Esophagus muscularis mucosa (tissue), 4 donors: ENCODE measurements around the gene ATF7IP. TPM values are rescaled to one million over a fixed set of nuclear protein-coding genes. Genes with fewer than 3 reads are reported as not detected.

ENCODE experiments used
- DNase-seq: peaks from one replicate; pipeline ENCODE4 v3.0.0-alpha.2; 2017; ENCODE audit errors: extremely low spot score
- H3K27ac ChIP-seq, 4 donors: fragments of 200-600 bp; sonication (generic); replicated peaks in 1 of 4; 1 replicate in 3 of 4; 2 replicates in 1 of 4; pipeline ENCODE4 v1.5.1; 2016 to 2019; ENCODE audit warnings: mild to moderate bottlenecking in 1 of 4
- H3K27me3 ChIP-seq, 4 donors: fragments of 200-600 bp; sonication (generic); one replicate each; pipeline versions ENCODE4 v1.5.1 to v1.6.0; 2016 to 2019
- H3K36me3 ChIP-seq, 4 donors: fragments of 200-600 bp; sonication (generic); one replicate each; pipeline ENCODE4 v1.5.1; 2016 to 2019
- H3K4me1 ChIP-seq, 4 donors: fragments of 200-600 bp; sonication (generic); one replicate each; pipeline ENCODE4 v1.5.1; 2016 to 2019
- H3K4me3 ChIP-seq, 4 donors: fragments of 200-600 bp; sonication (generic); 1 replicate in 2 of 4; 2 replicates in 2 of 4; pipeline ENCODE4 v1.5.1; 2016 to 2019; ENCODE audit warnings: mild to moderate bottlenecking in 4 of 4, moderate library complexity in 1 of 4
- H3K9me3 ChIP-seq, 4 donors: fragments of 200-600 bp; sonication (generic); 1 replicate in 3 of 4; 2 replicates in 1 of 4; pipeline ENCODE4 v1.5.1; 2016 to 2019
- CTCF ChIP-seq, 3 experiments: fragments of 200-600 bp in 2 of 3; fragments of 450-650 bp in 1 of 3; sonication (generic) in 2 of 3; IDR thresholded peaks; one replicate each; pipeline ENCODE4 v1.5.1; 2017 to 2019; ENCODE audit warnings: antibody characterized with exemption in 3 of 3, mild to moderate bottlenecking in 2 of 3, moderate library complexity in 1 of 3
- EP300 ChIP-seq: sonication (generic); formaldehyde crosslinking; IDR thresholded peaks from one replicate; pipeline ENCODE4 v1.6.1; 2017; ENCODE audit warnings: antibody characterized with exemption
- POLR2A ChIP-seq: fragments of 450-650 bp; IDR thresholded peaks from one replicate; pipeline ENCODE4 v1.6.1; 2017; ENCODE audit warnings: antibody characterized with exemption, moderate library complexity, mild to moderate bottlenecking, low read depth
- POLR2AphosphoS5 ChIP-seq, 2 donors: sonication (generic); formaldehyde crosslinking; IDR thresholded peaks; one replicate each; pipeline ENCODE4 v1.6.1; 2017; ENCODE audit warnings: antibody characterized with exemption in 2 of 2
- WGBS: methylation state at CpG from one replicate; pipeline ENCODE4 v1.1.5; 2018; 5-methylcytosine and 5-hydroxymethylcytosine counted together
- intact Hi-C: fragments of 100-400 bp; cut with DNase I; formaldehyde crosslinking; loops from one replicate; pipeline ENCODE4 v1.15.1; 2023
- total RNA-seq, 4 donors: library from RNA; depleted of rRNA; stranded (reverse); fragments of >200 nt; gene quantifications; one replicate each; pipeline versions ENCODE4 v1.1.0 to v1.2.1, GENCODE V29; 2016

Gene ATF7IP
- total RNA-seq, 4 donors from 2014 or later, result 26.8 to 43.2 (median 32.8) TPM

DNA sequence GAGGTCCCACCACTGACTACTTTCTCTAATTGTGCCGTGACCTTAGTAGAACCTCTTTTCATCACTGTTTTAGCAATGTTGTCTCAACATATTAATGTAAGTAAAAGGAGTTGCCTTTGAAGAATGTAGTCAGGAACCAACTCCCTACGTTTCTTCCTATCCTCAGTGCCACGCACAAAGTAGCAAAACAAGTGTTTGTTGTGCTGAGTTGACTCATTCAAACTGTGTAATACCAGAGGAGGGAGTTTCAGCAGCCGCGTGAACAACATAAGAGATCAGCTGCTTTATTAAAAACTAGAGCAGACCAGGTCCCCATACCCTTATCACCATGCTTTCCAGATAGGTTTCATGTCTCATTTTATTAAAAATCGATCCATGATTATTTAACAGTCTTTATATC is 183.1 kb downstream of the ATF7IP start:
- H3K27me3 ChIP-seq, result no peaks in the 10 kb centered on the region
- H3K9me3 ChIP-seq, result no peaks in the 10 kb centered on the region
- H3K27ac ChIP-seq, result no peak overlapping the region
- intact Hi-C loops, result no loop called here
- TF ChIP-seq POLR2AphosphoS5 (IDR thresholded peaks at IDR 0.05), result no peak
- TF ChIP-seq EP300, result no peak
- TF ChIP-seq POLR2A, result no peak
- TF ChIP-seq CTCF (IDR thresholded peaks at IDR 0.05), result no peak
- H3K4me1 ChIP-seq, result peaks cover 0 to 5% (median 1%) of the 10 kb centered on the region in 4 donors
- no peak overlapping the region for H3K4me3 ChIP-seq
- no peaks in the 10 kb centered on the region for H3K36me3 ChIP-seq
- DNase-seq, result no peak
- 97% methylated on average over 6 of the region's 6 CpGs for WGBS

Other genes with a start within 250 kb of the ATF7IP start
- gene PLBD1, start 202.2 kb downstream of the ATF7IP start, total RNA-seq, result 10 to 100 TPM in 1 of 4 donors, 1 to 10 TPM in 3; 4.1 to 18.7 (median 6.6) TPM